ENCODE results near the gene TMEM248.
A peak's percentile ranks its signal among the peaks of the same experiment; 100 is the strongest.

The TMEM248 gene

GRCh38 chr7:67006965-67007364 is 85.9 kb downstream of the TMEM248 start:
- peak in 1 of 2 experiments; percentile 28 for DNase-seq

Measured in NCI-H2081 (cell line).